Adrenal gland (tissue), 12 donors: ENCODE results near the gene OR12D1. TPM values are rescaled to one million over a fixed set of nuclear protein-coding genes. Genes with fewer than 3 reads are reported as not detected.
"Not testable (repeated sequence)": the region's sequence is repeated elsewhere in the genome, so short reads cannot be mapped to it uniquely, and the experiment has no call there.

ENCODE experiments used
- DNase-seq, 7 donors: peaks; one replicate each; pipeline ENCODE4 v3.0.0-alpha.2; 2019 to 2020
- H3K27ac ChIP-seq, 5 donors: fragments of 200-600 bp; sonication (generic) in 4 of 5; 1 replicate in 3 of 5; 2 replicates in 2 of 5; pipeline versions ENCODE4 v1.5.1 to v1.8.0; 2016 to 2020; ENCODE audit warnings: mild to moderate bottlenecking in 1 of 5
- H3K27me3 ChIP-seq: fragments of 200-600 bp; 2 replicates; pipeline ENCODE4 v1.8.0; 2021
- H3K36me3 ChIP-seq, 2 donors: fragments of 200-600 bp; replicated peaks in 1 of 2; 1 replicate in 1 of 2; 2 replicates in 1 of 2; pipeline versions ENCODE4 v1.5.1 to v1.8.0; 2018 to 2022
- H3K4me1 ChIP-seq, 2 donors: fragments of 200-600 bp; replicated peaks in 1 of 2; 1 replicate in 1 of 2; 2 replicates in 1 of 2; pipeline versions ENCODE4 v1.5.1 to v1.8.0; 2018 to 2021
- H3K4me3 ChIP-seq, 4 donors: fragments of 200-600 bp; sonication (generic) in 3 of 4; one replicate each; pipeline ENCODE4 v1.5.1; 2016 to 2018
- H3K9me3 ChIP-seq, 3 donors: fragments of 200-600 bp; sonication (generic) in 1 of 3; replicated peaks in 1 of 3; 1 replicate in 2 of 3; 2 replicates in 1 of 3; pipeline versions ENCODE4 v1.5.1 to v1.8.0; 2016 to 2021
- CTCF ChIP-seq, 6 experiments: fragments of 450-650 bp in 4 of 6; fragments of 200-600 bp in 2 of 6; sonication (generic) in 1 of 6; IDR thresholded peaks; 1 replicate in 5 of 6; 2 replicates in 1 of 6; pipeline versions ENCODE4 v1.5.1 to v1.8.0; 2016 to 2021; ENCODE audit warnings: antibody characterized with exemption in 6 of 6, mild to moderate bottlenecking in 2 of 6, moderate library complexity in 1 of 6
- POLR2A ChIP-seq, 2 donors: fragments of 450-650 bp; IDR thresholded peaks; one replicate each; pipeline ENCODE4 v1.6.1; 2017; ENCODE audit warnings: antibody characterized with exemption in 2 of 2, mild to moderate bottlenecking in 2 of 2, moderate library complexity in 1 of 2
- WGBS, 4 donors: extraction: QIAGEN DNeasy Blood & Tissue Kit in 2 of 4; methylation state at CpG; one replicate each; pipeline versions ENCODE4 v1.1.5 to v1.1.7; 2013 to 2017; 5-methylcytosine and 5-hydroxymethylcytosine counted together
- intact Hi-C, 2 donors: fragments of 100-400 bp; cut with DNase I; formaldehyde crosslinking; loops; one replicate each; pipeline versions ENCODE4 v1.14.1 to v1.15.0; 2022 to 2023
- polyA plus RNA-seq, 3 donors: library from polyadenylated mRNA; stranded (reverse); fragments of 200-250 nt in 2 of 3; fragments of 350-450 nt in 1 of 3; fragmentation: Illumina TruSeq in 1 of 3; extraction: RNeasy Lipid Tissue Mini Kit (QIAGEN cat#74804) in 1 of 3; gene quantifications; one replicate each; pipeline ENCODE4 v1.2.3, GENCODE V29; 2013 to 2014
- total RNA-seq, 9 donors: library from RNA; depleted of rRNA in 4 of 9; stranded (reverse); fragments of >200 nt in 4 of 9; fragments of 120-200 nt in 1 of 9; fragmentation: NEBNext Ultra II Directional in 1 of 9; extraction: Animal tissue kit (Norgen Biotek cat#: 25700) in 1 of 9; gene quantifications; one replicate each; pipeline versions ENCODE4 v1.1.0 to v1.2.4, GENCODE V29; 2013 to 2023
- donor health status: healthy with polysubstance abuse.
- donor health status: Bipolar disorder and iron deficiency.
- donor health status: DM: yes; HTN: yes; CAD: no.
- donor health status: DM: no; HTN: no; CAD: no.
- donor health status: DM: no; HTN: no; CAD: no.
- donor health status: DM: yes; HTN: yes; CAD: no.

The OR12D1 gene
- total and polyA plus RNA-seq, 12 donors: not detected

GRCh38 chr6:29424168-29424567, 9.4 kb downstream of the OR12D1 start:
- WGBS, 4 donors: 75 to 80% (median 77%) methylated on average over 2 of the region's 2 CpGs
- intact Hi-C loops: no loop called here
- H3K27me3 ChIP-seq: no peaks in the 10 kb centered on the region
- no peak overlapping the region for H3K27ac ChIP-seq
- H3K4me1 ChIP-seq: no peaks in the 10 kb centered on the region
- DNase-seq: no peak
- no peaks in the 10 kb centered on the region for H3K36me3 ChIP-seq
- H3K4me3 ChIP-seq: no peak overlapping the region
- H3K9me3 ChIP-seq: no peaks in the 10 kb centered on the region
- TF ChIP-seq POLR2A (IDR thresholded peaks at IDR 0.05): no peak
- TF ChIP-seq CTCF (IDR thresholded peaks at IDR 0.05): no peak

GRCh38 chr6:29424575-29424974, 9.8 kb downstream of the OR12D1 start:
- TF ChIP-seq POLR2A (IDR thresholded peaks at IDR 0.05) (no peak), CTCF (IDR thresholded peaks at IDR 0.05) (no peak)

GRCh38 chr6:29425075-29425474, 10.3 kb downstream of the OR12D1 start:
- TF ChIP-seq CTCF (IDR thresholded peaks at IDR 0.05) (no peak), POLR2A (IDR thresholded peaks at IDR 0.05) (no peak)
- 33 to 41% (median 39%) methylated on average over 1 of the region's 1 CpG for WGBS, 4 donors
- Histone ChIP-seq H3K9me3 (no peaks in the 10 kb centered on the region), H3K27ac (no peak overlapping the region), H3K4me3 (no peak overlapping the region), H3K36me3 (no peaks in the 10 kb centered on the region), H3K4me1 (no peaks in the 10 kb centered on the region), H3K27me3 (no peaks in the 10 kb centered on the region)
- DNase-seq: no peak
- intact Hi-C loops: no loop called here

More at GRCh38 chr6:29424575-29424974, 9.8 kb downstream of the OR12D1 start:
- intact Hi-C loops: no loop called here
- no peak overlapping the region for H3K4me3 ChIP-seq
- H3K27me3 ChIP-seq: no peaks in the 10 kb centered on the region
- no peak for DNase-seq
- no peaks in the 10 kb centered on the region for H3K36me3 ChIP-seq
- no peaks in the 10 kb centered on the region for H3K9me3 ChIP-seq
- WGBS, 4 donors: 39 to 47% (median 41%) methylated on average over 2 of the region's 2 CpGs
- H3K4me1 ChIP-seq: no peaks in the 10 kb centered on the region
- no peak overlapping the region for H3K27ac ChIP-seq

GRCh38 chr6:29426654-29427053, 11.9 kb downstream of the OR12D1 start:
- no peaks in the 10 kb centered on the region for H3K27me3 ChIP-seq
- no peaks in the 10 kb centered on the region for H3K4me1 ChIP-seq
- no peak overlapping the region for H3K27ac ChIP-seq
- no peak overlapping the region for H3K4me3 ChIP-seq
- TF ChIP-seq CTCF (IDR thresholded peaks at IDR 0.05) (no peak), POLR2A (IDR thresholded peaks at IDR 0.05) (no peak)
- H3K36me3 ChIP-seq: no peaks in the 10 kb centered on the region
- no peaks in the 10 kb centered on the region for H3K9me3 ChIP-seq
- intact Hi-C loops: no loop called here
- no peak for DNase-seq
- WGBS, 4 donors: 77 to 79% (median 79%) methylated on average over 3 of the region's 3 CpGs

- H3K27me3 ChIP-seq, H3K4me3 ChIP-seq, H3K27ac ChIP-seq, H3K9me3 ChIP-seq, DNase-seq, H3K36me3 ChIP-seq, H3K4me1 ChIP-seq, intact Hi-C loops: not testable (repeated sequence)
- WGBS, 4 donors: 67 to 79% (median 68%) methylated on average over 18 of the region's 18 CpGs
These were observed 22.0 kb downstream of the OR12D1 start for GRCh38 chr6:29436730-29437129.
